HepG2 (cell line): ENCODE results near the gene GIMD1. TPM values are rescaled to one million over a fixed set of nuclear protein-coding genes. Genes with fewer than 3 reads are reported as not detected.

Experiments used
- ADNP ChIP-seq: sonication (generic); formaldehyde crosslinking; IDR thresholded peaks from 2 replicates; pipeline ENCODE4 v1.4.0; 2020; ENCODE audit warnings: missing genetic modification reagents
- ARID4A ChIP-seq: sonication (generic); formaldehyde crosslinking; IDR thresholded peaks from 2 replicates; pipeline ENCODE4 v1.5.0; 2020; ENCODE audit warnings: mild to moderate bottlenecking, missing genetic modification reagents, borderline replicate concordance
- ARNT2 ChIP-seq: sonication (generic); formaldehyde crosslinking; IDR thresholded peaks from 2 replicates; pipeline ENCODE4 v1.8.0; 2022; ENCODE audit warnings: mild to moderate bottlenecking, low read depth, missing genetic modification reagents, moderate library complexity
- CREM ChIP-seq, 2 experiments: sonication (generic) in 1 of 2; formaldehyde crosslinking in 1 of 2; IDR thresholded peaks; 2 replicates each; pipeline versions ENCODE4 v1.4.0 to v1.6.1; 2016 to 2020; ENCODE audit warnings: antibody characterized with exemption in 1 of 2, mild to moderate bottlenecking in 1 of 2, missing genetic modification reagents in 1 of 2
- DR1 ChIP-seq: sonication (generic); formaldehyde crosslinking; IDR thresholded peaks from 2 replicates; pipeline ENCODE4 v1.8.0; 2021; ENCODE audit warnings: mild to moderate bottlenecking, missing genetic modification reagents, inconsistent platforms
- ERF ChIP-seq: IDR thresholded peaks from 2 replicates; pipeline ENCODE4 v1.6.1; 2018; ENCODE audit warnings: missing biosample characterization, missing genetic modification reagents
- ETV5 ChIP-seq: IDR thresholded peaks from 2 replicates; pipeline ENCODE4 v1.6.1; 2018; ENCODE audit warnings: missing biosample characterization, missing genetic modification reagents, inconsistent platforms, borderline replicate concordance
- FOXP1 ChIP-seq, 2 experiments: fragments of 450-650 bp in 1 of 2; IDR thresholded peaks; 2 replicates each; pipeline ENCODE4 v1.6.1; 2017 to 2018; ENCODE audit warnings: antibody characterized with exemption in 1 of 2
- HBP1 ChIP-seq: IDR thresholded peaks from 2 replicates; pipeline ENCODE4 v1.6.1; 2016; ENCODE audit warnings: low read depth, control low read depth
- HNRNPL ChIP-seq: fragments of 200-400 bp; formaldehyde crosslinking; IDR thresholded peaks from 2 replicates; pipeline ENCODE4 v1.6.1; 2017; ENCODE audit warnings: mild to moderate bottlenecking, low read depth, low read length
- HOXA5 ChIP-seq: sonication (generic); formaldehyde crosslinking; IDR thresholded peaks from 2 replicates; pipeline ENCODE4 v1.4.0; 2020; ENCODE audit warnings: missing genetic modification reagents
- NONO ChIP-seq, 2 experiments: fragments of 450-650 bp in 1 of 2; sonication (generic) in 1 of 2; formaldehyde crosslinking in 1 of 2; IDR thresholded peaks in 1 of 2; conservative IDR thresholded peaks in 1 of 2; 2 replicates each; pipeline versions ENCODE4 v1.6.1 to v1.8.0; 2017 to 2022; ENCODE audit warnings: mild to moderate bottlenecking in 1 of 2, missing genetic modification reagents in 1 of 2, moderate library complexity in 1 of 2
- NR2C2 ChIP-seq: sonication (generic); formaldehyde crosslinking; IDR thresholded peaks from 2 replicates; pipeline ENCODE4 v1.4.0; 2020; ENCODE audit warnings: missing genetic modification reagents, mild to moderate bottlenecking, moderate library complexity, borderline replicate concordance
- PPARG ChIP-seq: conservative IDR thresholded peaks from 2 replicates; pipeline ENCODE4 v1.6.1; 2016; ENCODE audit warnings: missing biosample characterization, missing genetic modification reagents
- REPIN1 ChIP-seq: sonication (generic); formaldehyde crosslinking; IDR thresholded peaks from 2 replicates; pipeline ENCODE4 v1.8.0; 2022; ENCODE audit warnings: missing genetic modification reagents, low read depth, mild to moderate bottlenecking, borderline replicate concordance
- SMC3 ChIP-seq: IDR thresholded peaks from 2 replicates; pipeline ENCODE4 v1.6.1; 2011; ENCODE audit warnings: low read length, improper control_type of control experiment
- SPEN ChIP-seq: sonication (generic); formaldehyde crosslinking; IDR thresholded peaks from 2 replicates; pipeline ENCODE4 v1.5.1; 2020; ENCODE audit warnings: low read depth, mild to moderate bottlenecking, missing genetic modification reagents
- ZBTB7B ChIP-seq: sonication (generic); formaldehyde crosslinking; IDR thresholded peaks from 2 replicates; pipeline ENCODE4 v1.4.0; 2020; ENCODE audit warnings: missing genetic modification reagents
- ZNF691 ChIP-seq: sonication (generic); formaldehyde crosslinking; IDR thresholded peaks from 2 replicates; pipeline ENCODE4 v1.4.0; 2020; ENCODE audit warnings: missing genetic modification reagents, low read depth, mild to moderate bottlenecking, borderline replicate concordance
- ZNF839 ChIP-seq: sonication (generic); formaldehyde crosslinking; IDR thresholded peaks from 2 replicates; pipeline ENCODE4 v1.4.0; 2020; ENCODE audit warnings: missing genetic modification reagents, mild to moderate bottlenecking, borderline replicate concordance
- polyA plus RNA-seq, 8 experiments: library from polyadenylated mRNA; depleted of rRNA in 3 of 8; stranded (reverse) in 7 of 8; unstranded in 1 of 8; fragments of >200 nt; fragmentation: Illumina TruSeq in 4 of 8; extraction: Trizol in 4 of 8; gene quantifications; 2 replicates each; pipeline versions ENCODE4 v1.2.1 to v1.2.3, GENCODE V29; 2011 to 2016; ENCODE audit warnings: low read depth in 4 of 8, missing spikeins in 1 of 8, mixed read lengths in 1 of 8; ENCODE audit not compliant: insufficient read depth in 1 of 8
- total RNA-seq, 5 experiments: library from RNA; depleted of rRNA; stranded (reverse); fragments of >200 nt; fragmentation: Illumina TruSeq; extraction: Trizol; gene quantifications; 2 replicates each; pipeline ENCODE4 v1.2.3, GENCODE V29; 2016; ENCODE audit warnings: low read depth in 1 of 5

GIMD1 gene
- total and polyA plus RNA-seq, 2 of the 13 experiments (the other 11 are each of a cell fraction or from before 2014, with no cell fraction given) = not detected

GRCh38 chr4:106315968-106316772 lies 52.4 kb downstream of the GIMD1 start, which contains the start of the genes AIMP1 and TBCK (continued):
- TF ChIP-seq ZBTB7B (peak; percentile 49; the same call in 1 of the 2 replicates), ADNP (no peak), SMC3 (no peak), REPIN1 (peak; percentile 80), SPEN (peak; percentile 75), ETV5 (no peak), HNRNPL (peak; percentile 81), DR1 (peak; percentile 80), FOXP1 (IDR thresholded peaks at IDR 0.05) (no peak), FOXP1 (CRISPR knock-in tag; IDR thresholded peaks at IDR 0.05) (no peak), NONO (IDR thresholded peaks at IDR 0.05) (no peak), NONO (CRISPR knock-in tag; conservative IDR thresholded peaks at IDR 0.05) (peak; percentile 34; the same call in 1 of the 2 replicates), NR2C2 (CRISPR knock-in tag) (peak; percentile 72), ZNF839 (CRISPR knock-in tag) (0 out of 2 replicates have a peak, but pooled peaks have one; percentile 13), CREM (IDR thresholded peaks at IDR 0.05) (peak; percentile 97), CREM (CRISPR knock-in tag; IDR thresholded peaks at IDR 0.05) (no peak; the same call in 1 of the 2 replicates), ERF (CRISPR knock-in tag) (peak; percentile 66), HOXA5 (0 out of 2 replicates have a peak, but pooled peaks have one; percentile 30), ARID4A (CRISPR knock-in tag) (peak; percentile 80), ZNF691 (CRISPR knock-in tag) (no peak), ARNT2 (peak; percentile 50; the same call in 1 of the 2 replicates), PPARG (0 out of 2 replicates have a peak, but pooled peaks have one; percentile 9), HBP1 (CRISPR knock-in tag) (peak; percentile 73; the same call in 1 of the 2 replicates)
